NCI-H187 treated with DMSO at 0.1 percent for 48 hours (cell line): ENCODE measurements around the gene CSK.
"Not testable (repeated sequence)": the region's sequence is repeated elsewhere in the genome, so short reads cannot be mapped to it uniquely, and the experiment has no call there.

Experiments used
- DNase-seq: peaks from one replicate; lab custom pipeline; 2025; lab: John Stamatoyannopoulos, UW

The CSK gene

GRCh38 chr15:74781431-74782258, at the start of gene CSK:
Gene CSK (plus strand): TSS chr15:74782080. CDS start chr15:74798298, 16,218 bp downstream.
- DNase-seq: no peak

DNA sequence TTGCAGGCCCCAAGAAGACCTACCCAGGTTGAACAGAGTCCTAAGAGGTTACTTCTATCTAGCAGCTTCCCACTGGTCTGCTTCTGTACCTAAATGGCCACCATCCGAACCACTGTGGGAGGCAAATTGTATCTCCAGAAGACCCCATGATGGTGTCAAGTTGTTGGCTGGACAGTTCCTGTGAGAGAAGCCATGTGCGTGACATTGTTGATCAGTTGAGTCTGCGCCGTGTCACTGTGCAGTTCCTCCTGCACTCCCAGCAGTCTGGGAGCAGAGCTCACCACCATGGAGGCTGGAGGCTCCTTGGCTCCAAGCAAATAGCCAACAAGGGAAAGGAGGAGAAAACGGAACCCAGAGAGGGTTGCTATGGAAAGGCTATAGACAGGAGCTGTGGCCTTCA, 49.0 kb upstream of the CSK start:
- DNase-seq: no peak

- DNase-seq: no peak
Observed at GRCh38 chr15:74733269-74733668, 48.6 kb upstream of the CSK start.

DNA sequence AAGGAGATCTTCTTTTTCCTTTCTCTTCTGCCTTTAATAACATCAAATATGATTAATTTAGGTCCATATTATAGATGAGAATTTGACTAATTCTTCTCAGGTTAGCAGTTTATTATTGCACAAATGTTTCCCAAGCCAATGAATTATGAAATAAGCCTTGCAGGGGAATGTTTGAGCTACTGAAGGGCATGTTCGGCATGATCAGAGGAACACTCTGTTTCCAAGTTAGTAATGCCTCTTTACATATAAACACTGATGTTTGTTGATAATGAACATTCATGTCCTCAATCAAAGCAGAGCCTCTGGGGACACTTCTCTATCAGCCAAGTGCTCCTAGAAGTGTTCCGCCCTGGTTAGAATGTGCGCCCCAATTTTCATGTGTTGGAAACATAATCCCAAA, 46.6 kb upstream of the CSK start:
- no peak for DNase-seq

DNA sequence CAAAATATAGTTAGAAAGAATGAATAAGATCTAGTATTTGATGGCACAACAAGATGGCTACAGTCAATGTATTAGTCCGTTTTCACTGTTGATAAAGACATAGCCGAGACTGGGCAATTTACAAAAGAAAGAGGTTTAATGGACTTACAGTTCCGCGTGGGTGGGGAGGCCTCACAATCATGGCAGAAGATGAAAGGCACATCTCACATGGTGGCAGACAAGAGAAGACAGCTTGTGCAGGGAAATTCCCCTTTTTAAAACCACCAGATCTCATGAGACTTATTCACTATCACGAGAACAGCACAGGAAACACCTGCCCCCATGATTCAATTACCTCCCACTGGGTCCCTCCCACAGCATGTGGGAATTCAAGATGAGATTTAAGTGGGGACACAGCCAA, 43.6 kb upstream of the CSK start:
- not testable (repeated sequence) for DNase-seq

DNA sequence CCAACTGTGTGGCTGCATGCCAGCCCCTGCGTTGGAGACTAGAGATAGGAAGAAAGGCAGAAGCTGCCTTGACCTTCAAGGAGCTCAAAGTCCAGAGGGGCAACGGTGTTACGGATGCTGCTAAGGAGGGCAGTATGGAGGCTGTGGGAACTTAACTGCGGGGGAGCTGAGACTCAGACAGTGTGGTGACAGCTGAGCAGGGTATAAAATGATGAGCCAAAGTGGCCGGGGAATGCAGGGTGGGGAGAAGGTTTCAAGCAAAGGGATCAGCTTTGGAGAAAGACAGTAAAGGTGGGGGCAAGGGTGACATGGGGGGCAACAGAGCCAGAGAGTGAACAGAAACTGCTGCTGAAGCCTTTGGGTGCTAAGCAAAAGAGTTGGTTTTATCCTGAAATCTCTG, 39.5 kb upstream of the CSK start:
- no peak for DNase-seq

DNA sequence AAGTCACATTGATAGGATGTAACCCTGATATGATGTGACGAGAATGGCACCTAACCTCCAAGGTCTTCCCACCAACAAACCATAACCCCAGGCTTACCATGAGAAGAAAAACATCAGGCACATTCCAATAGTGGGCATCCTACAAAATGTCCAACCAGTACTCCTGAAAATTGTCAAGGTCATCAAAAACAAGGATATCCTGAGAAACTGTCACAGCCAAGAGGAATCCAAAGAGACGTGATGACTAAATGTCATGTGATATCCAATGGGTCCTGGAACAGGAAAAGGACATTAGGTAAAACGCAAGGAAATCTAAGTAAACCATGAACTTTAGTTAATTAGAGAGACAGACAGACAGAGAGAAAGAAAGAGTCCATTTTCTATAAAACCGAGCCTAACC, 35.5 kb upstream of the CSK start:
- no peak for DNase-seq

GRCh38 chr15:74748322-74748946, 33.4 kb upstream of the CSK start, which contains the start of gene CYP1A2:
Gene CYP1A2 (plus strand): TSS chr15:74748845. CDS start chr15:74749739, 894 bp downstream.
- no peak for DNase-seq

DNA sequence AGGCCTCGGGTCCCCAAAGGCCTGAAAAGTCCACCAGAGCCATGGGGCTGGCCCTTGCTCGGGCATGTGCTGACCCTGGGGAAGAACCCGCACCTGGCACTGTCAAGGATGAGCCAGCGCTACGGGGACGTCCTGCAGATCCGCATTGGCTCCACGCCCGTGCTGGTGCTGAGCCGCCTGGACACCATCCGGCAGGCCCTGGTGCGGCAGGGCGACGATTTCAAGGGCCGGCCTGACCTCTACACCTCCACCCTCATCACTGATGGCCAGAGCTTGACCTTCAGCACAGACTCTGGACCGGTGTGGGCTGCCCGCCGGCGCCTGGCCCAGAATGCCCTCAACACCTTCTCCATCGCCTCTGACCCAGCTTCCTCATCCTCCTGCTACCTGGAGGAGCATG, 32.0 kb upstream of the CSK start:
- DNase-seq: no peak

DNA sequence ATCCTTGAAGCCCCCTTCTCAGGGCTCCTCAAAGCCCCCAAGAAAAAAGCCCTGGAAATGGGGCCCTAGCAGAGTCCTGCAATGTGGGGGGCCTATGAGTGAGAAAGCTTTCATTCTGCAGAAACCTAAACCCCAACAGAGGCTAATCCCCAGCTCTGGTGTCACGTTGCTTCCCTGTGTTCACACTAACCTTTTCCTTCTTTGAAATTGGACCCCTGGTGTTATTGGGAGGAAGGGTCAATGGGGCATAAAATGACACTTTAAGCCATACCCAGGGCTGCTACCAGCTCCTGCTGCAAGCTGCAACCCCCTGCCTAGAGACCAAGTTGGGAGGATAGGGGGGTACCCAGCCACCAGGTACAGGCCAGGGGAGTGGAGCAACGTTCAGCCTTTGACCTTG, 31.1 kb upstream of the CSK start:
- no peak for DNase-seq

DNA sequence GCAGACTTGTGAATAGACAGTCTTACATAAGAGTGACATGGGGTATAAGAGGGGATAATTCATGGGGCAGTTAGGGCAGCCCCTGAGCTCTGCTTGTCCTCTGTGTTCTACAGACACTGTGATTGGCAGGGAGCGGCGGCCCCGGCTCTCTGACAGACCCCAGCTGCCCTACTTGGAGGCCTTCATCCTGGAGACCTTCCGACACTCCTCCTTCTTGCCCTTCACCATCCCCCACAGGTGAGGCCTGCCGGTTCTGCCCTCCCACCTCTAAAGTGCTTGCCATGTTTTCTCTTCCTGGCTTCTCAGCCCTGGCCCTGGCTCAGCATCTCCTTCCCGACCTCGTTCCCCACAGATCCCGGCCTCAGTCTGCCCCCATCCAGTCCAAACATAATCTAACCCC, 29.9 kb upstream of the CSK start:
- no peak for DNase-seq

- DNase-seq: no peak
Observed at GRCh38 chr15:74752531-74752930, 29.3 kb upstream of the CSK start.

GRCh38 chr15:74754593-74755215, 27.2 kb upstream of the CSK start:
- DNase-seq: no peak

DNA sequence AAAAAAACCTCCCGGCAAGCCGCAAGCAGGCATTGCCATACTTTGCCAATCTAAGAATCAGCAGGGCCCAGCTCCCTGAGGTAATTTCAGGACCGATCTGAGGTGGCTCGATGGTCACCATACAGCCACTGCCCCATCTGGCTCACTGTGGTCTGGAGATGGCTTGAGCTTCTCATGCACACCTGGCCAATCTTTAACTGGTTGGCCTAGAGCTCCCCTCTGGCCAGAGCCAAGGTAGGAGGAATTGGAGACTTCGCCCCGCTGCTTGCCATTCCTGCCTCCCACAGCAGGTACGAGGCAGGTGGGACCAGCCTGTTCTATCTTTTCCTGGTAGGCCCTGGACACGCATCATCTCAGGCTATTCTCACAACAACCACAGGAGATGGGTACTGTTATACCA, 23.1 kb upstream of the CSK start:
- no peak for DNase-seq

DNA sequence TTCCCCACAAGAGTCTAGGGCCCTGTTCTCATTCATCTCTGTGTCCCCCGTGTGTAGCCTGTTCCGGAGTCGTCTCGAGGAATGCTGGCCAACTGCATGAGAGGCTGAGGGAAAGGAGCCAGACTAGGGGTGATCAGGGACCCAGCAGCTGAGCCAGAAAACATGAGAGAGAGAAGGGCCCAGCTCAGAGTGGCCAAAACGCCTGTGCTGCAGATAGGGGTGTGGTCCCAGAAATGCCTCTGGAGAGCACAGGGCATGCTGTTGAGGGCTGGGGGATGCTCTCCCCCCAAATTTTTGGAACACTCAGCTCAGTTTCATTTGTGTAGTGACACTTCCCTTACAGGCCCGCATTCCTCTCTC, 19.1 kb upstream of the CSK start:
- DNase-seq: no peak

- no peak for DNase-seq
Observed at GRCh38 chr15:74763416-74763815, 18.5 kb upstream of the CSK start.

DNA sequence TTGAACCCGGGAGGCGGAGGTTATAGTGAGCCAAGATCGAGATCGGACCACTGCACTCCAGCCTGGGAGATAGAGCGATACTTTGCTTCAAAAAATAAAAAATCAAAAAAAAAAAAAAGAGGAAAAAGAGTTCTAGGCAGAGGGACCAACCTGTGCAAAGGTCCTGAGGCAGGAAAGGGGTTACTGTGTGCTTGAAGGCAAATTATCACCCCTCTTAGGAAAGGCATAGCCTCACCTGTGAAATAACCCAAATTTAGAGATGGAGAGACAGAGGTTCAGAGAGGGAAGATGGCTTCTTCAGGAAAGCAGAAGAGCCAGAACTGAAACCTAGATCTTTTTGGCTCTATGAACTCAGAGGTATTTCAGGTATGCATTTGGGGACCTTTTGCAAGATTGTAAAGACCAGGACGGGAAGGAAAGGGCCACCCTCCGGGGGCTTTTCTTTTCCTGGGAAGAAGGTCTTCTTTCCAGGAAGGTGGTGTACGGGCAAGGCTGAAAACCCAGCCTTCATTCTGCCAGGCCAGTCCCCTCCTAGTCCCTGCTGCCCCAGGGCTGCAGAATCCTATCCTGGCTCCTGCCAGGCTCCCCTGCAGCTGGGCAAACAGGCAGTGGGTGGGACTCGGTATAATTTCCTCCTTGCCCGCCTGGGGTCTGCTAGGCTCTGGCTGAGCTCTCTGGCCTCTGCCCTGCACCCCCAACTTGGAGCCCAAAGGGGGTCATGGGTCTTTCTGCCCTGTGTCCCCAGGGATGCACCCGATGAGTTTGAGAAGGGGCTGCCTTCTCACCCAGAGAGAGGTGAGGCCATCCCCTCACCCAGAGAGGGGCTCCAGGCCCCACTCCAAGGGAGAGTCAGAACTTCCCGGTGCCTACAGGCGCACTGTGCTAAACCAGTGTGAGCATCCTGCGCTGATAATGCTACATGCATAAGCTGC, 14.4 kb upstream of the CSK start:
- no peak for DNase-seq

- DNase-seq: no peak
Observed at GRCh38 chr15:74768099-74768770, 13.6 kb upstream of the CSK start.

DNA sequence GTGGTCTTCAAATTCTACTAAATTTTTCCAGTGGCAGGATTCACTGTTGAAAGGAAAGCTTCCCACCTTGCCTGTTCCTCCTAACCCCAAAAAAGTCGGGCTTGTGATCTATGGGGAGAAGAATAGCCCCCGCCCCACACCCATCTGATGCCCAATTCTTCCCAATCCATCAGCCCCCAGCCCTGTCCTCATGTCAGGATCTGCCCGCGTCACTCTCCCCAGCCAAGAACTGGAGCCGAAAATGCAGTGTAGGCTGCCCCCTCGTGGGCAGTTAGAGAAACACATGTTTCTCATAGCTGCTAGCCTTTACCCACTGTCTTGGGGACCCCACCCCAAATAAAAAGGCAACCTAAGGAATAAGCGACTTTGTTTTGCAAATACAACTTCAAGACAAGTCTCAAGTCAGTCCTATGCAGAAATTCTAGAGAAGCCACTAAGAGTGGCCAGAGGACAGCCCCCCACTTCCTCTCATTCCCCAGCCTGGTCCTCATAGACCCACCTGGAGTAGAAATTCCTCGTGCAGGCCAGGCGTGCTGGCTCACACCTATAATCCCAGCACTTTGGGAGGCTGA, 13.0 kb upstream of the CSK start:
- no peak for DNase-seq

DNA sequence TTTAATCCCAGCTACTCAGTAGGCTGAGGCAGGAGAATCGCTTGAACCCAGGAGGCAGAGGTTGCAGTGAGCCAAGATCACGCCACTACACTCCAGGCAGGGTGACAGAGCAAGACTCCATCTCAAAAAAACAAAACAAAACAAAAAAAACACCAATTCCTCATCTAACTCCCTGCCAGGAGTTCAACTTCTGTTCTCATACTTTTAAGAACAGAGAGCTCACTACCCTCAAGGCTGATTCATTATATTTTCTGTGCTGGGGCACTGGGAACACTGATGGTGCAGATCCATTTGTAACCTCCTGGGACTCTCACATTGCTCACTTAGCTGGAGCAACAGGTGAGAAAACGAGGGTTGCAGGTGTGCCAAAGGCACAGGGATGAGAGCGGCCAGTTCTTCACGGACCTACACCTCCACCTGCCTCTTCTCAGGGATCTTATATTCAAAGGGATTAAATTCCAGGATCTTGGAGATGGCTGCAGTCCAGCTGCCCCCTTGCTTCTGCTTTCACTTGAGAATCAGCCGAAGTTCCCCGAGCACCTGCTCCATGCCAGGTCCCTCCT, 12.3 kb upstream of the CSK start:
- no peak for DNase-seq
